GM23338 (cell line): ENCODE results near the gene SLC16A7.

ENCODE experiments used
- CREB1 ChIP-seq: fragments of 250-450 bp; sonication (Bioruptor Pico); IDR thresholded peaks from 2 replicates; pipeline ENCODE4 v1.5.0; 2020; ENCODE audit warnings: low read depth, mild to moderate bottlenecking, moderate library complexity
- TF ChIP-seq, protein P1 (sequence below), 2 experiments: fragments of 200-600 bp in 1 of 2; sonication (generic) in 1 of 2; conservative IDR thresholded peaks; 2 replicates each; pipeline versions ENCODE4 v1.5.1 to v1.6.1; 2016 to 2017; ENCODE audit warnings: antibody characterized with exemption in 2 of 2, low read depth in 2 of 2, mild to moderate bottlenecking in 2 of 2, moderate library complexity in 1 of 2
- TF ChIP-seq, protein P2 (sequence below): IDR thresholded peaks from one replicate; pipeline ENCODE4 v1.6.1; 2018; ENCODE audit warnings: antibody characterized with exemption; ENCODE audit not compliant: unreplicated experiment

DNA sequence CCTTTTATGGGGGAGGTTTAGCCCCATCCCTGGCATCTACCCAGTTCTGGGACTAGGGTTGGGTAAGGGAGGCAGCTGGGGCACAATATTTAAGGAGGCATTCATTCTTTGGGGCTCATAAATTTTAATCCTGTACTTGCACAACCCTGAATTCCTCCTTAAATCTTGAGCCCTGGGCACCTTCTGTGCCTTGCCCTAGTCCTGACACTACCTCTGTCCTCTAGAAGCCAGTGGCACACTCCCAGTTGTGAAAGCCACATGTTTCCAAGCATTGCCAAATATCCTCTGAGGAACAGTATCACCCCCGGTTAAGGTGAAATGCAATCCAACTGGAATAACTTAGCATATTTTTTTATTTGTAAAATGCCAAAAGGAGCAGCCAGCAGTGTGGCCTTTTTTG, 36.6 kb downstream of the SLC16A7 start:
- TF ChIP-seq, protein P1, sequence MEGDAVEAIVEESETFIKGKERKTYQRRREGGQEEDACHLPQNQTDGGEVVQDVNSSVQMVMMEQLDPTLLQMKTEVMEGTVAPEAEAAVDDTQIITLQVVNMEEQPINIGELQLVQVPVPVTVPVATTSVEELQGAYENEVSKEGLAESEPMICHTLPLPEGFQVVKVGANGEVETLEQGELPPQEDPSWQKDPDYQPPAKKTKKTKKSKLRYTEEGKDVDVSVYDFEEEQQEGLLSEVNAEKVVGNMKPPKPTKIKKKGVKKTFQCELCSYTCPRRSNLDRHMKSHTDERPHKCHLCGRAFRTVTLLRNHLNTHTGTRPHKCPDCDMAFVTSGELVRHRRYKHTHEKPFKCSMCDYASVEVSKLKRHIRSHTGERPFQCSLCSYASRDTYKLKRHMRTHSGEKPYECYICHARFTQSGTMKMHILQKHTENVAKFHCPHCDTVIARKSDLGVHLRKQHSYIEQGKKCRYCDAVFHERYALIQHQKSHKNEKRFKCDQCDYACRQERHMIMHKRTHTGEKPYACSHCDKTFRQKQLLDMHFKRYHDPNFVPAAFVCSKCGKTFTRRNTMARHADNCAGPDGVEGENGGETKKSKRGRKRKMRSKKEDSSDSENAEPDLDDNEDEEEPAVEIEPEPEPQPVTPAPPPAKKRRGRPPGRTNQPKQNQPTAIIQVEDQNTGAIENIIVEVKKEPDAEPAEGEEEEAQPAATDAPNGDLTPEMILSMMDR (conservative IDR thresholded peaks at IDR 0.05; ENCODE audit: low read depth in 2 of 2): no peak
- TF ChIP-seq, protein P2, sequence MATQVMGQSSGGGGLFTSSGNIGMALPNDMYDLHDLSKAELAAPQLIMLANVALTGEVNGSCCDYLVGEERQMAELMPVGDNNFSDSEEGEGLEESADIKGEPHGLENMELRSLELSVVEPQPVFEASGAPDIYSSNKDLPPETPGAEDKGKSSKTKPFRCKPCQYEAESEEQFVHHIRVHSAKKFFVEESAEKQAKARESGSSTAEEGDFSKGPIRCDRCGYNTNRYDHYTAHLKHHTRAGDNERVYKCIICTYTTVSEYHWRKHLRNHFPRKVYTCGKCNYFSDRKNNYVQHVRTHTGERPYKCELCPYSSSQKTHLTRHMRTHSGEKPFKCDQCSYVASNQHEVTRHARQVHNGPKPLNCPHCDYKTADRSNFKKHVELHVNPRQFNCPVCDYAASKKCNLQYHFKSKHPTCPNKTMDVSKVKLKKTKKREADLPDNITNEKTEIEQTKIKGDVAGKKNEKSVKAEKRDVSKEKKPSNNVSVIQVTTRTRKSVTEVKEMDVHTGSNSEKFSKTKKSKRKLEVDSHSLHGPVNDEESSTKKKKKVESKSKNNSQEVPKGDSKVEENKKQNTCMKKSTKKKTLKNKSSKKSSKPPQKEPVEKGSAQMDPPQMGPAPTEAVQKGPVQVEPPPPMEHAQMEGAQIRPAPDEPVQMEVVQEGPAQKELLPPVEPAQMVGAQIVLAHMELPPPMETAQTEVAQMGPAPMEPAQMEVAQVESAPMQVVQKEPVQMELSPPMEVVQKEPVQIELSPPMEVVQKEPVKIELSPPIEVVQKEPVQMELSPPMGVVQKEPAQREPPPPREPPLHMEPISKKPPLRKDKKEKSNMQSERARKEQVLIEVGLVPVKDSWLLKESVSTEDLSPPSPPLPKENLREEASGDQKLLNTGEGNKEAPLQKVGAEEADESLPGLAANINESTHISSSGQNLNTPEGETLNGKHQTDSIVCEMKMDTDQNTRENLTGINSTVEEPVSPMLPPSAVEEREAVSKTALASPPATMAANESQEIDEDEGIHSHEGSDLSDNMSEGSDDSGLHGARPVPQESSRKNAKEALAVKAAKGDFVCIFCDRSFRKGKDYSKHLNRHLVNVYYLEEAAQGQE: no peak
- TF ChIP-seq CREB1 (CRISPR knock-in tag): no peak
